H1 (cell line): ENCODE data around the gene TCEANC. TPM values are rescaled to one million over a fixed set of nuclear protein-coding genes. Genes with fewer than 3 reads are reported as not detected.

ENCODE experiments used
- CTCF ChIA-PET: fragments of 300-600 bp; sonication (Branson Sonifier 250); formaldehyde crosslinking; loops from one replicate; lab custom pipeline; 2021; ENCODE audit not compliant: partially characterized antibody; lab: Charles Lee
- POLR2A ChIA-PET: fragments of 300-600 bp; sonication (Branson Sonifier 250); formaldehyde crosslinking; loops from one replicate; lab custom pipeline; 2021; ENCODE audit warnings: inconsistent platforms; ENCODE audit not compliant: partially characterized antibody; lab: Charles Lee
- DNase-seq, 2 experiments: peaks; one replicate each; pipeline versions ENCODE4 v3.0.0 to v3.0.0-alpha.2; 2010 to 2022; ENCODE audit warnings: low spot score in 2 of 2, low read depth in 1 of 2, mixed read lengths in 1 of 2
- FAIRE-seq: peaks from 2 replicates; lab custom pipeline; 2011; peaks lifted over from hg19 to GRCh38; lab: Jason Lieb, UNC
- H2AFZ ChIP-seq: 2 replicates; pipeline ENCODE4 v1.8.1; 2012; ENCODE audit warnings: low read length, inconsistent platforms
- H2AK5ac ChIP-seq: 2 replicates; pipeline ENCODE4 v1.6.1; 2013; ENCODE audit warnings: low read depth, low read length
- H2BK120ac ChIP-seq: replicated peaks from 2 replicates; pipeline ENCODE3; 2013; ENCODE audit warnings: low read depth, low read length, inconsistent platforms
- H2BK12ac ChIP-seq: 2 replicates; pipeline ENCODE4 v1.6.1; 2013; ENCODE audit warnings: low read depth, low read length
- H2BK15ac ChIP-seq: 2 replicates; pipeline ENCODE4 v1.6.1; 2013; ENCODE audit warnings: low read length
- H2BK20ac ChIP-seq: 2 replicates; pipeline ENCODE4 v1.6.1; 2013; ENCODE audit warnings: low read length
- H2BK5ac ChIP-seq: 2 replicates; pipeline ENCODE4 v1.6.1; 2013; ENCODE audit warnings: low read depth, low read length
- H3K14ac ChIP-seq: 2 replicates; pipeline ENCODE4 v1.6.1; 2013; ENCODE audit warnings: inconsistent platforms; ENCODE audit not compliant: insufficient read length
- H3K18ac ChIP-seq: 2 replicates; pipeline ENCODE4 v1.6.1; 2013; ENCODE audit warnings: low read length; ENCODE audit errors: extremely low read depth
- H3K23ac ChIP-seq: 2 replicates; pipeline ENCODE4 v1.6.1; 2013; ENCODE audit warnings: inconsistent platforms; ENCODE audit not compliant: insufficient read length
- H3K23me2 ChIP-seq: 2 replicates; pipeline ENCODE4 v1.6.1; 2013; ENCODE audit warnings: low read depth, low read length
- H3K27ac ChIP-seq: 2 replicates; pipeline ENCODE4 v1.6.1; 2011; ENCODE audit warnings: low read depth, low read length, inconsistent platforms
- H3K27me3 ChIP-seq, 4 experiments: replicated peaks in 1 of 4; 1 replicate in 1 of 4; 2 replicates in 3 of 4; pipeline versions ENCODE4 v1.6.1 to v1.8.1; 2011 to 2013; ENCODE audit warnings: low read length in 3 of 4, mild to moderate bottlenecking in 3 of 4, inconsistent platforms in 2 of 4, mixed read lengths in 2 of 4, moderate library complexity in 1 of 4; ENCODE audit not compliant: control insufficient read depth in 3 of 4, insufficient read depth in 3 of 4; ENCODE audit errors: extremely low read depth in 1 of 4
- H3K36me3 ChIP-seq, 4 experiments: 2 replicates each; pipeline versions ENCODE4 v1.6.1 to v1.8.1; 2011 to 2013; ENCODE audit warnings: mild to moderate bottlenecking in 4 of 4, low read length in 3 of 4, moderate library complexity in 2 of 4, control low read depth in 1 of 4, inconsistent platforms in 1 of 4; ENCODE audit not compliant: insufficient read depth in 4 of 4, control insufficient read depth in 2 of 4
- H3K4ac ChIP-seq: replicated peaks from 2 replicates; pipeline ENCODE3; 2013; ENCODE audit warnings: low read length, low read depth, mixed read lengths, inconsistent platforms; ENCODE audit not compliant: insufficient read length
- H3K4me1 ChIP-seq, 4 experiments: replicated peaks in 1 of 4; 1 replicate in 1 of 4; 2 replicates in 3 of 4; pipeline versions ENCODE4 v1.6.1 to v1.8.1; 2011 to 2013; ENCODE audit warnings: low read length in 3 of 4, inconsistent platforms in 2 of 4, mixed read lengths in 1 of 4; ENCODE audit not compliant: insufficient read depth in 4 of 4, control insufficient read depth in 3 of 4
- H3K4me2 ChIP-seq, 2 experiments: 2 replicates each; pipeline versions ENCODE4 v1.6.1 to v1.8.1; 2011 to 2013; ENCODE audit warnings: low read depth in 2 of 2, low read length in 2 of 2, control low read depth in 1 of 2, inconsistent platforms in 1 of 2, mild to moderate bottlenecking in 1 of 2; ENCODE audit not compliant: insufficient read depth in 1 of 2
- H3K4me3 ChIP-seq, 4 experiments: fragments of 200-600, 300-600 bp in 1 of 4; sonication (generic), shearing (Covaris generic), sonication (Bioruptor Twin) in 1 of 4; 2 replicates each; pipeline versions ENCODE4 v1.5.1 to v1.8.1; 2011 to 2016; ENCODE audit warnings: low read length in 4 of 4, low read depth in 3 of 4, control low read depth in 2 of 4, inconsistent platforms in 2 of 4, mild to moderate bottlenecking in 2 of 4, mixed read lengths in 1 of 4, moderate library complexity in 1 of 4; ENCODE audit not compliant: insufficient read depth in 2 of 4; ENCODE audit errors: extremely low read depth in 1 of 4
- H3K56ac ChIP-seq: replicated peaks from 2 replicates; pipeline ENCODE3; 2013; ENCODE audit warnings: low read depth, mild to moderate bottlenecking, mixed read lengths, low read length, inconsistent platforms; ENCODE audit not compliant: insufficient read length
- H3K79me1 ChIP-seq: 2 replicates; pipeline ENCODE4 v1.6.1; 2013; ENCODE audit warnings: low read depth, low read length, control low read depth
- H3K79me2 ChIP-seq, 2 experiments: 2 replicates each; pipeline versions ENCODE4 v1.6.1 to v1.8.1; 2012 to 2013; ENCODE audit warnings: low read length in 2 of 2, mild to moderate bottlenecking in 2 of 2, inconsistent platforms in 1 of 2; ENCODE audit not compliant: insufficient read depth in 2 of 2, control insufficient read depth in 1 of 2
- H3K9ac ChIP-seq, 4 experiments: replicated peaks in 1 of 4; 1 replicate in 1 of 4; 2 replicates in 3 of 4; pipeline versions ENCODE4 v1.6.1 to v1.8.1; 2011 to 2013; ENCODE audit warnings: low read depth in 3 of 4, low read length in 3 of 4, control low read depth in 2 of 4, mild to moderate bottlenecking in 2 of 4, moderate library complexity in 2 of 4, inconsistent platforms in 1 of 4; ENCODE audit errors: extremely low read depth in 1 of 4
- H3K9me3 ChIP-seq, 2 experiments: 2 replicates each; pipeline versions ENCODE4 v1.6.1 to v1.8.1; 2012 to 2013; ENCODE audit warnings: mild to moderate bottlenecking in 2 of 2, moderate library complexity in 2 of 2, control low read depth in 1 of 2, inconsistent platforms in 1 of 2, low read depth in 1 of 2, low read length in 1 of 2, mixed read lengths in 1 of 2; ENCODE audit not compliant: insufficient read depth in 2 of 2
- H4K20me1 ChIP-seq, 2 experiments: replicated peaks in 1 of 2; 2 replicates each; pipeline versions ENCODE3 to v1.8.1; 2011 to 2013; ENCODE audit warnings: inconsistent platforms in 2 of 2, low read length in 2 of 2, mild to moderate bottlenecking in 1 of 2; ENCODE audit not compliant: insufficient read depth in 2 of 2, control insufficient read depth in 1 of 2
- H4K5ac ChIP-seq: 2 replicates; pipeline ENCODE4 v1.6.1; 2013; ENCODE audit warnings: low read length, low read depth, mixed read lengths, inconsistent platforms; ENCODE audit not compliant: insufficient read length
- H4K8ac ChIP-seq: 2 replicates; pipeline ENCODE4 v1.8.0; 2013; ENCODE audit warnings: mild to moderate bottlenecking, moderate library complexity, low read length, inconsistent platforms; ENCODE audit not compliant: insufficient read depth; ENCODE audit errors: extremely low read depth
- H4K91ac ChIP-seq: replicated peaks from 2 replicates; pipeline ENCODE3; 2013; ENCODE audit warnings: low read length, mixed read lengths, inconsistent platforms; ENCODE audit not compliant: insufficient read length
- ATF3 ChIP-seq: IDR thresholded peaks from 2 replicates; pipeline ENCODE4 v1.6.1; 2011; ENCODE audit warnings: low read depth, mild to moderate bottlenecking, low read length; ENCODE audit not compliant: insufficient read depth
- BACH1 ChIP-seq: IDR thresholded peaks from 2 replicates; pipeline ENCODE4 v1.6.1; 2012; ENCODE audit warnings: low read length, improper control_type of control experiment
- CHD1 ChIP-seq: IDR thresholded peaks from 2 replicates; pipeline ENCODE4 v1.6.1; 2012; ENCODE audit warnings: low read depth, low read length, improper control_type of control experiment
- EP300 ChIP-seq, 2 experiments: IDR thresholded peaks; 1 replicate in 1 of 2; 2 replicates in 1 of 2; pipeline ENCODE4 v1.6.1; 2011 to 2012; ENCODE audit warnings: low read depth in 2 of 2, low read length in 2 of 2, mild to moderate bottlenecking in 2 of 2, borderline replicate concordance in 1 of 2, inconsistent platforms in 1 of 2, moderate library complexity in 1 of 2
- SAP30 ChIP-seq: fragments of 300-600 bp; sonication (generic); IDR thresholded peaks from 2 replicates; pipeline ENCODE4 v1.7.1; 2012; ENCODE audit warnings: low read length, moderate library complexity, mild to moderate bottlenecking, inconsistent platforms; ENCODE audit not compliant: insufficient read depth, insufficient replicate concordance
- ZNF274 ChIP-seq: IDR thresholded peaks from 2 replicates; pipeline ENCODE4 v1.7.0; 2012; ENCODE audit warnings: low read length, borderline replicate concordance; ENCODE audit errors: extremely low read depth
- WGBS, 2 experiments: shearing (Covaris generic) in 1 of 2; methylation state at CpG; one replicate each; pipeline versions ENCODE4 v1.1.6 to v1.1.7; 2013 to 2015; ENCODE audit warnings: low lambda C conversion rate in 2 of 2, mixed read lengths in 2 of 2, inconsistent platforms in 1 of 2, low coverage in 1 of 2, missing lambda C conversion rate in 1 of 2; ENCODE audit not compliant: insufficient replicate concordance in 2 of 2, insufficient coverage in 1 of 2, insufficient read length in 1 of 2; ENCODE audit errors: extremely low coverage in 1 of 2, missing lambda C conversion rate in 1 of 2; 5-methylcytosine and 5-hydroxymethylcytosine counted together
- polyA plus RNA-seq, 7 experiments: library from polyadenylated mRNA; depleted of rRNA in 3 of 7; stranded (reverse) in 5 of 7; unstranded in 2 of 7; fragments of >200 nt in 5 of 7; fragments of 200-250 nt in 2 of 7; gene quantifications; 1 replicate in 5 of 7; 2 replicates in 1 of 7; 4 replicates in 1 of 7; pipeline versions ENCODE4 v1.2.1 to v1.2.3, GENCODE V29; 2011 to 2013; ENCODE audit warnings: missing spikeins in 2 of 7, mixed read lengths in 2 of 7
- total RNA-seq: library from RNA; stranded (reverse); fragmentation: NEBNext Ultra II Directional; extraction: Animal tissue kit (Norgen Biotek cat#: 25700); gene quantifications from 2 replicates; pipeline ENCODE4 v1.2.1, GENCODE V29; 2021
- TF ChIP-seq, protein P1 (sequence below), 3 experiments: IDR thresholded peaks; 1 replicate in 2 of 3; 2 replicates in 1 of 3; pipeline versions ENCODE4 v1.5.1 to v1.6.1; 2011; ENCODE audit warnings: low read length in 3 of 3, mild to moderate bottlenecking in 3 of 3, inconsistent platforms in 2 of 3, low read depth in 1 of 3, moderate library complexity in 1 of 3; ENCODE audit not compliant: insufficient read depth in 1 of 3; ENCODE audit errors: control extremely low read depth in 1 of 3

TCEANC gene
- total and polyA plus RNA-seq, 2 of the 8 experiments (the other 6 are each of a cell fraction or from before 2014, with no cell fraction given), result 0.88 to 2.0 TPM

DNA sequence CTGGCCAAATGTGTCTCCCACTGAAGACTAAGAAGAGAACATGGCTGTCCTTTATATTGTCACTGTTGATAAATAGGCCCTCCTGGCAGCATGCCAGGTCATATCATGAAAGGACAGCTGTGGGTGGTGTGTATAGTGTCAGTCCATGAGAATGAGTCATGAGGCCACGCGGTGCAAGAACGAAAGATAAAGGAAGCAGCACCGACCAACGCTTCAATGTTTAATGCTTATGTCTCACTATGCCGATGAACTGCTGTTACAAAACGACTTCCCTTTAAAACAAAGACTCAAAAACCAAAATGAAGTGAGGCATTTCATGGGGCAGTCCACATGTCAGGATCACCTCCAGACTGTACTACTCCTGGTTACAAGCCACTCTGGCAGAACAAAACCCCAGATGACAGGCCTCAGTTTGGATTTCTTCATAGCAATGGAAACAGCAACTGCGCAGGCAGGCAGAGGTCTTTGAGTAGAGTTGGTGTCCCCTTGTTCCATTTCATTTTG, 5.2 kb upstream of the TCEANC start:
- H3K23ac ChIP-seq, result no peak overlapping the region
- WGBS, 2 experiments, result 74% methylated on average over 8 of the region's 8 CpGs; no CpG with 5 or more reads in 1 of the 2 experiments
- H3K36me3 ChIP-seq, result no peaks in the 10 kb centered on the region
- H2BK12ac ChIP-seq, result no peak overlapping the region
- no peak overlapping the region for H2BK120ac ChIP-seq
- no peak overlapping the region for H2AK5ac ChIP-seq
- no peak overlapping the region for H2AFZ ChIP-seq
- no peak overlapping the region for H3K4me2 ChIP-seq
- DNase-seq (no peak), FAIRE-seq (no peak)
- POLR2A ChIA-PET, result no interaction called here
- no peak overlapping the region for H4K5ac ChIP-seq
- H4K91ac ChIP-seq, result no peak overlapping the region
- H3K23me2 ChIP-seq, result 0 out of 2 replicates have a peak, but pooled peaks cover 4% of the 10 kb centered on the region
- TF ChIP-seq SAP30 (no peak), ATF3 (no peak), BACH1 (no peak), CHD1 (no peak), ZNF274 (no peak), EP300 (IDR thresholded peaks at IDR 0.05; ENCODE audit: borderline replicate concordance in 1 of 2, low read depth in 2 of 2, low read length in 2 of 2) (no peak)
- TF ChIP-seq, protein P1, sequence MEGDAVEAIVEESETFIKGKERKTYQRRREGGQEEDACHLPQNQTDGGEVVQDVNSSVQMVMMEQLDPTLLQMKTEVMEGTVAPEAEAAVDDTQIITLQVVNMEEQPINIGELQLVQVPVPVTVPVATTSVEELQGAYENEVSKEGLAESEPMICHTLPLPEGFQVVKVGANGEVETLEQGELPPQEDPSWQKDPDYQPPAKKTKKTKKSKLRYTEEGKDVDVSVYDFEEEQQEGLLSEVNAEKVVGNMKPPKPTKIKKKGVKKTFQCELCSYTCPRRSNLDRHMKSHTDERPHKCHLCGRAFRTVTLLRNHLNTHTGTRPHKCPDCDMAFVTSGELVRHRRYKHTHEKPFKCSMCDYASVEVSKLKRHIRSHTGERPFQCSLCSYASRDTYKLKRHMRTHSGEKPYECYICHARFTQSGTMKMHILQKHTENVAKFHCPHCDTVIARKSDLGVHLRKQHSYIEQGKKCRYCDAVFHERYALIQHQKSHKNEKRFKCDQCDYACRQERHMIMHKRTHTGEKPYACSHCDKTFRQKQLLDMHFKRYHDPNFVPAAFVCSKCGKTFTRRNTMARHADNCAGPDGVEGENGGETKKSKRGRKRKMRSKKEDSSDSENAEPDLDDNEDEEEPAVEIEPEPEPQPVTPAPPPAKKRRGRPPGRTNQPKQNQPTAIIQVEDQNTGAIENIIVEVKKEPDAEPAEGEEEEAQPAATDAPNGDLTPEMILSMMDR (IDR thresholded peaks at IDR 0.05; ENCODE audit: control extremely low read depth in 1 of 3, insufficient read depth in 1 of 3, low read depth in 1 of 3, low read length in 3 of 3), result no peak
- no peaks in the 10 kb centered on the region for H3K9me3 ChIP-seq
- H3K79me2 ChIP-seq, result no peaks in the 10 kb centered on the region
- no peak overlapping the region for H3K4ac ChIP-seq
- H3K4me1 ChIP-seq, result peaks cover 0 to 3% (median 0%) of the 10 kb centered on the region in 4 experiments; a peak in 1 of 7 replicates
- H3K27me3 ChIP-seq, result no peaks in the 10 kb centered on the region
- CTCF ChIA-PET, result interaction anchor here (5.1 kb wide), 1 partner anchor 138 kb away, joined by 58 read pairs; no protein-coding TSS in a partner anchor
- H4K20me1 ChIP-seq, result no peaks in the 10 kb centered on the region
- no peak overlapping the region for H3K18ac ChIP-seq
- H3K27ac ChIP-seq, result no peak overlapping the region
- no peak overlapping the region for H3K9ac ChIP-seq
- no peak overlapping the region for H4K8ac ChIP-seq
- H3K56ac ChIP-seq, result no peak overlapping the region
- H3K4me3 ChIP-seq, result no peak overlapping the region
- H2BK20ac ChIP-seq, result no peak overlapping the region
- no peak overlapping the region for H3K14ac ChIP-seq
- H2BK5ac ChIP-seq, result no peak overlapping the region
- H2BK15ac ChIP-seq, result no peak overlapping the region
- H3K79me1 ChIP-seq, result no peaks in the 10 kb centered on the region
